Astrocyte of the spinal cord (primary cell): Measurements from ENCODE around the gene OLFM1.

Experiments used
- DNase-seq: peaks from one replicate; pipeline ENCODE4 v3.0.0; 2011; ENCODE audit warnings: low read depth, low spot score
- H3K4me3 ChIP-seq: 2 replicates; pipeline ENCODE4 v1.5.1; 2011; ENCODE audit warnings: low read depth, mild to moderate bottlenecking, low read length, moderate library complexity
- in situ Hi-C: cut with HindIII; loops from 2 replicates; pipeline ENCODE4 v1.10.0; 2017; ENCODE audit warnings: low sequenced_read_pairs
- TF ChIP-seq, protein P1 (sequence below): IDR thresholded peaks from 2 replicates; pipeline ENCODE4 v1.5.1; 2012; ENCODE audit warnings: low read depth, mild to moderate bottlenecking, low read length, inconsistent platforms

Gene OLFM1

GRCh38 chr9:135070964-135071735 is 16.3 kb upstream of the OLFM1 start:
- no peak for DNase-seq
- no peak overlapping the region for H3K4me3 ChIP-seq
- TF ChIP-seq, protein P1, sequence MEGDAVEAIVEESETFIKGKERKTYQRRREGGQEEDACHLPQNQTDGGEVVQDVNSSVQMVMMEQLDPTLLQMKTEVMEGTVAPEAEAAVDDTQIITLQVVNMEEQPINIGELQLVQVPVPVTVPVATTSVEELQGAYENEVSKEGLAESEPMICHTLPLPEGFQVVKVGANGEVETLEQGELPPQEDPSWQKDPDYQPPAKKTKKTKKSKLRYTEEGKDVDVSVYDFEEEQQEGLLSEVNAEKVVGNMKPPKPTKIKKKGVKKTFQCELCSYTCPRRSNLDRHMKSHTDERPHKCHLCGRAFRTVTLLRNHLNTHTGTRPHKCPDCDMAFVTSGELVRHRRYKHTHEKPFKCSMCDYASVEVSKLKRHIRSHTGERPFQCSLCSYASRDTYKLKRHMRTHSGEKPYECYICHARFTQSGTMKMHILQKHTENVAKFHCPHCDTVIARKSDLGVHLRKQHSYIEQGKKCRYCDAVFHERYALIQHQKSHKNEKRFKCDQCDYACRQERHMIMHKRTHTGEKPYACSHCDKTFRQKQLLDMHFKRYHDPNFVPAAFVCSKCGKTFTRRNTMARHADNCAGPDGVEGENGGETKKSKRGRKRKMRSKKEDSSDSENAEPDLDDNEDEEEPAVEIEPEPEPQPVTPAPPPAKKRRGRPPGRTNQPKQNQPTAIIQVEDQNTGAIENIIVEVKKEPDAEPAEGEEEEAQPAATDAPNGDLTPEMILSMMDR = no peak
- in situ Hi-C loops = no loop called here

GRCh38 chr9:135073081-135073740 is 14.3 kb upstream of the OLFM1 start:
- no peak overlapping the region for H3K4me3 ChIP-seq
- TF ChIP-seq, protein P1 = no peak
- in situ Hi-C loops = no loop called here
- DNase-seq = no peak

DNA sequence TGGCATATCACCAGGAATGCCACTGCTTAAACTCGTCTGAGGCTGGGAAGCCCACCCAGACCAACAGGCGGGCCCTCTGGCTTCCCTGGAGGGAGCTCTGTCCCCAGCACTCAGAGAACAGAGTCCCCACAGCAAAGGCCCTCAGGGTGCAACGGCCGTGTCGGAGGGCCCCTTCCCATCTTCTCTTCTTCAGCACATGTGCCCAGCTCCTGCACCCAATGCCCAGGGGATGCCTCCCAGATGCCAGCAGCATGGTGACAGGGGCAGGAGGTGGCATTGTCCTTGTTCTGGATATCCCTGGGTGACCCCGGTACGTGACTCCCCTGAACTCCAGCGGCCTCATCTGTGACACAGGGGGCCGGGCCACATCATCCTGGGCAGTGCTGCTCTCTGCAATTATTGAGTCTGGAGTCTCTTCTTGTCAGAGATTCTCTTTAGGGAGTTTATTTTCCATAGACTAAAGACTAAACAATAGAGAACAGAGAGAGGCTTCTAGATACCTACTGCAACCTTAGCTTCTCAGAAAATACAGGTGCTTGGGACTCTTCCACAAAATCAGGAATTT is 13.6 kb upstream of the OLFM1 start:
- H3K4me3 ChIP-seq = no peak overlapping the region
- TF ChIP-seq, protein P1 = no peak
- in situ Hi-C loops = no loop called here
- DNase-seq = no peak

DNA sequence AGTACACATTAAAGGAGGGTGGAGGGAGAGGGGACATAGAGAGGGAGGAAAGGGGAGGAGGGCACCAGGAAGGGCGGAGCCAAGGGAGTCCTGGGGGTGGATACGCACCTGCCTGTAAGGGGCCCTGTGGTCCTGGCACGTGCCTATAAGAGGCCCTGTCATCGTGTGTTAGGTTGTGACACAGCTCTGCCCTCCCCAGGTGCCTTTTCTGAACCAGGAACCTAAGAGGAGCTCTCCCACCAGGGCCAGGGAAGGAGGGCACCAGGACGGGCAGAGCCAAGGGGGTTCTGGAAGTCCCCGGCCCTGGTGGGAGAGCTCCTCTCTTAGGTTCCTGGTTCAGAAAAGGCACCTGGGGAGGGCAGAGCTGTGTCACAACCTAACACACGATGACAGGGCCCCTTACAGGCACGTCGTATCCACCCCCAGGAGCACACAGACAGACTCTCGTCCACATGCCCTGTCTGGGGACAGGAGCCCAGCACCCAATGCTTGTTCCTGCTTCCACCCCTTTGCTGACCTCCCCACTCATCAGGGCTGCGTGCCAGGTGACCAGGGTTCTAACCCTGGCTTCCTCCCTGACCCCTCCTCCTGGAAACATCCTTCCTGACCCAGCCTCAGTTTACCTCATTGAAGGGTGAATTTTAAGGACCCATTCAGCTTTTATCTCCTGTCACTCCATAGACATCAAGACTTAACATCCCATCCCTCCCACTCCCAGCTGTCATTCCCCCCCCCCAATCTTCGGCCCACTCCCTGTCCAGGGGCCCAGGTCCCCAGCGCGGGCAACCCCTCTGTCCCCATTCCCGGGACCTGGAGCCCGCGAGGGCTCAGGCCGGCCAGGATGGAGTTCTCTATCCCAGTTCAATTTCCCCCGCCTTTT is 12.9 kb upstream of the OLFM1 start:
- DNase-seq = no peak
- in situ Hi-C loops = no loop called here
- TF ChIP-seq, protein P1 = no peak
- no peak overlapping the region for H3K4me3 ChIP-seq

GRCh38 chr9:135075234-135076142 is 12.0 kb upstream of the OLFM1 start:
- in situ Hi-C loops = no loop called here
- no peak overlapping the region for H3K4me3 ChIP-seq
- TF ChIP-seq, protein P1 = no peak
- no peak for DNase-seq
